D721Med (cell line): ENCODE results near the gene CENPN.

Source experiments
- DNase-seq: peaks from one replicate; pipeline ENCODE4 v3.0.0; 2011; ENCODE audit warnings: low spot score; ENCODE audit not compliant: insufficient read length
- FAIRE-seq: peaks from 2 replicates; lab custom pipeline; 2011; peaks lifted over from hg19 to GRCh38; lab: Jason Lieb, UNC
- TF ChIP-seq, protein P1 (sequence below): IDR thresholded peaks from 2 replicates; pipeline ENCODE4 v1.5.1; 2012; ENCODE audit warnings: mild to moderate bottlenecking, control low read depth; ENCODE audit not compliant: insufficient read depth; ENCODE audit errors: missing control alignments

Gene CENPN

DNA sequence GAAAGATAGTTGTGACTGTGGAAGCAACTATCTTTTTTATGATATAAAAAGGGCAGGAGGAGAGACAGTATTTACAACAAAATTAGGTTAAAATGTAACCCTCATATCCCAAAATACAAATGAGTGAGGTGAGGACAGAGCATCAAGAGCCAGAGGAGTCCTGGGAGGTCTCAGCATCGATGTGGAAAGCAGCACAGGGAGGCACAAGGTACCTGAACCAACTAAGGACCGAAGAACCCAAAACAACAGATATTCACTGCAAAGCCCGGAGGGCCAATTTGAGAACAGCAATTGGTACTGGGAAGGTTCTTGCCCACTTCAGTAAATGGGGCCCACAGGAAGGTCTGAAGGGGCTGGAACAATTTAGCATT lies 37.9 kb upstream of the CENPN start:
- FAIRE-seq (no peak), DNase-seq (no peak)
- TF ChIP-seq, protein P1, sequence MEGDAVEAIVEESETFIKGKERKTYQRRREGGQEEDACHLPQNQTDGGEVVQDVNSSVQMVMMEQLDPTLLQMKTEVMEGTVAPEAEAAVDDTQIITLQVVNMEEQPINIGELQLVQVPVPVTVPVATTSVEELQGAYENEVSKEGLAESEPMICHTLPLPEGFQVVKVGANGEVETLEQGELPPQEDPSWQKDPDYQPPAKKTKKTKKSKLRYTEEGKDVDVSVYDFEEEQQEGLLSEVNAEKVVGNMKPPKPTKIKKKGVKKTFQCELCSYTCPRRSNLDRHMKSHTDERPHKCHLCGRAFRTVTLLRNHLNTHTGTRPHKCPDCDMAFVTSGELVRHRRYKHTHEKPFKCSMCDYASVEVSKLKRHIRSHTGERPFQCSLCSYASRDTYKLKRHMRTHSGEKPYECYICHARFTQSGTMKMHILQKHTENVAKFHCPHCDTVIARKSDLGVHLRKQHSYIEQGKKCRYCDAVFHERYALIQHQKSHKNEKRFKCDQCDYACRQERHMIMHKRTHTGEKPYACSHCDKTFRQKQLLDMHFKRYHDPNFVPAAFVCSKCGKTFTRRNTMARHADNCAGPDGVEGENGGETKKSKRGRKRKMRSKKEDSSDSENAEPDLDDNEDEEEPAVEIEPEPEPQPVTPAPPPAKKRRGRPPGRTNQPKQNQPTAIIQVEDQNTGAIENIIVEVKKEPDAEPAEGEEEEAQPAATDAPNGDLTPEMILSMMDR: no peak

DNA sequence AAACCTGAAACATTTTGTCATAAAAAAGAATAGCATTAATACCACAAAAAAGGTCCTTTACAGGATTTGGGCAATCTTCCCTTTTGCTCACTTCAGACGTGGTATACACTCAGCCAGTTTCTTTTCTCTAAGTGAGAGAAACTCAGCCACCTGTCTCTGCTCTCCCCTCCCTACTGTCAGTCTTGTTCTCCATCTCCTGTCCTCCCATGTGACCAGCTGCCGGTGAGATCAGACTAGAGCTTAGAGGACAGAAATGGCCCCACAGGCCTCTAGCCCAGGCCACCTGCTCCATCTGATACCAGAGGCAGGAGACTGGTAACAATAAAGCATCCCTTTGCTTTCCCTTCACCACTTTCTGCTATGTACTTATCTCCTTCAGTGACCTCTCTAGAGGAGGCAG lies 35.2 kb upstream of the CENPN start:
- TF ChIP-seq, protein P1: no peak
- DNase-seq (no peak), FAIRE-seq (no peak)

DNA sequence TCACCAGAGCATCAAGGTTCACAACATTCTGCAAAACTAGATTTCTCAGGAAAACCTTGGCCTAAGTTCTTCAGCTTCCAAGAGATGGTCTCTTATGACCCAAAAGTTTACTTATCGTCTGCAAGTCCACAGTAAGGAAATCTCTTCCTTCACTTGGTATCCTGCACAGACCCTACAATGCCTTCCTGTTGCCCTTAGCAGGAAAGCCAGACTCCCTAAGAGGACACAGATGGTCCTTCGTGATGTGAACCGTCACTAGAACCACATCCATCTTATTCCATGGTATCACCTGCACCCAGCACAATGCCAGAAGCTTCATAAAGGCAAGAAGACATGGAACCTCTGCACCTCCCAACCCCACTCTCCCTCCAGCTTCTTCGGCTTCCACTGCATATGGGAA lies 34.4 kb upstream of the CENPN start:
- TF ChIP-seq, protein P1: no peak
- FAIRE-seq (no peak), DNase-seq (no peak)

DNA sequence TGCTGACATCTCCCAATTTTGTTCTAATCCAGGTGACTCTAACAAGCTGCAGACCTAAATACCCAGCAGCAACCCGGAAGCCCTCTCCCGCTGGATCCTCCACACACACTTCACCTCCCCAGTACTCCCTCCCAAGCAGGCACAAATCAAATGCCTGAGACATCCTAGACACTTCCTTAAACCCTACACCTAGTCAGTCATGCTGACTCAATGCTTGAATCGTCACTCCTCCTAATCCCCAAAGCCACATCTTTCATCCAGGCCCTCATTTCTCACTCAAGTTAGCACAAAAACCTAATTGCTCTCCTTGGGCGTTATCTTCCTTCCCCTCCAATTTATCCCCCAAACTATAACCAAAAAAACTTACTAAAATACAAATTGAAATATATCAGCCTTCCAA lies 33.0 kb upstream of the CENPN start:
- DNase-seq (no peak), FAIRE-seq (no peak)
- TF ChIP-seq, protein P1: no peak

DNA sequence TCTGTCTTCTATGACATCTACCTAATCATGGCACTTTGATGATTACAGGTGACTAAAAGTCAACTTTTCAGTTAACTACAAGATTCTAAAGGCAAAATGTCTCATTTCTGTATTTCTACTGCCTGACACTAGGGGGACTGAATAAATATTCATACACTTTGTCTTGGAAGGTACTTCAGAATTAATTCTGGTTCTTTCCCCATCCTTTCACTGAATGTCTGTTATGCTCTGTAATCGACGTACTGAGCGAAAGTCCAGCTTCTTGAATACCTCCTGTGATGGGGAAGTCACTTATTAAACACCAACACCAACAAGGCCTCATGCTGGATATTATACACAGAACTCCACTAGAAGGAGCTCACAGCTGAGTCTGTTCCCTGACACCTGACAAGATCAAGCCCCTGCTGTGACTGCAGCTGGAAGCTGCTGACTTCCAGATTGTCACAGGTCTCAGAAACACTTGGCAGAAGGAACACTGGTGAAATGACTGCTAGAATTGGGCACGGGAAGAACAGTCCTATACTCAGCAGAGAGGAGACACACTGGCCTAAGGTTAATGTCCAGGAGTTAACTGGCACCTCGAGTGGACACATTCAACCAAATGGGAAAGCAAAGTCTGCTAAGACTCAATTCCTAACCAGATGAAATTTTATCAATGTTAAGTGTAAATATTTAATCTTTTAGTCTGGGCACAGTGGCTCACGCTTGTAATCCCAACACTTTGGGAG lies 32.2 kb upstream of the CENPN start:
- DNase-seq: no peak
- no peak for FAIRE-seq
- TF ChIP-seq, protein P1: peak; percentile 8

DNA sequence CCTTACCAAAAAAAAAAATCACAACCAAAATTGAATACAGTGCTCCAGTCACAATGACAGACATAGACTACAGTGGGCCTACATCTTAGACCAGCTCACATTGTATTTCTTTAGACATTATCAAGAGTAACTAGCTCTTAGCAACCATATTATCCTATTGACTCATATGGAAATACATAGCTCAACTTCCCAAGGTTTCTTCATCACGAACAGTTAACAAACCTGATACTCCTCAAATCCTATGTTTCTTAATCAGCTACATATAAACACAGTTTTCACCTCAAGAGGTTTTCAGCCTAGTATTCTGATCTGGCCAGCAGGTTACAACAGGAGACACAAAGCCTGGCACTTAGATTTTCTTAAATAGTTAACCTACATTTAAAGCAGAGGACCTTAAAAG lies 30.1 kb upstream of the CENPN start:
- no peak for DNase-seq
- FAIRE-seq: no peak
- TF ChIP-seq, protein P1: no peak

DNA sequence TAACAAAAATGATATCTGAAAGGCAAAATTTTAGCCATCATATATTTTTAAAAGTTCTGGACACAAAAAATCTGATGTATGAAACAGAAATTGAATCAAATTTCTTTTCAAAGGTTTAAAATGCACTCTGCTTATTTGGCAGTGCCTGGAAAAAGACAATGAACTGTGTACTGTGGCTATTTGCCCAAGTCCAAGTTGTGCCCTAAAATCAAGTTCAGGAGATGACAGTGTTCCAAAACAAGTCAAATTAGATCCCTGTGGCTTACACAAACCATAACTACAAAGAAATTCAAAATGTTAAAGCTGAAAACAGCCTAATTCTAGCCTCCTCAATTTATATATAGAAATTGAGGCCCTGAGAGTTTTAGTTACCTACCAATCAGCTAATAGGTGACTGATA lies 25.9 kb upstream of the CENPN start:
- TF ChIP-seq, protein P1: no peak

More for the DNA sequence above, 25.9 kb upstream of the CENPN start:
- FAIRE-seq (no peak), DNase-seq (no peak)
